ENCODE results near the gene FUT6. TPM values are rescaled to one million over a fixed set of nuclear protein-coding genes. Genes with fewer than 3 reads are reported as not detected.
"Not testable (repeated sequence)": the region's sequence is repeated elsewhere in the genome, so short reads cannot be mapped to it uniquely, and the experiment has no call there.

FUT6 gene
- total RNA-seq, 2 donors from 2014 or later = 3.6 to 12.2 TPM

DNA sequence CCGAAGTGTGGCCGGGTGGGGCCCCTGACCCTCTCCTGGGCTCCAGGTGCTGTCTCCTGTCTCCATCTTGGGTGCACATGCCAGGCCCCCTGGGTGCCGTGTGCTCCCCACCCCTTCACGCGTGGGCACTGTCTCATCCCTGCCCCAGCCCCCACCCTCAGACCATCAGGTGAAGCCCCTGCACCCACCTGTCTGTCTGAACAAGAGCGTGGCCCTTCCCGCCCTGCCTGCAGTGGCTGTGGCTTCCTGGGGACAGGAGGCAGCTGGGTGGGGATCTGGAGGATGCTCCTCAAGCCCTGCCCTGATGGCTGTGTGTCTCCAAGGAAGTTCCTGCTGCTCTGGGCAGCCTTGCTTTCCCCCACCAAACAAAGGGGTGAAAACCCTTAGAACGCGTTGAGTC is 57.2 kb downstream of the FUT6 start:
- H3K4me3 ChIP-seq = no peak overlapping the region
- no peaks in the 10 kb centered on the region for H3K9me3 ChIP-seq
- no peak overlapping the region for H3K27ac ChIP-seq
- H3K27me3 ChIP-seq = no peaks in the 10 kb centered on the region
- intact Hi-C loops (cut with DNase I) = no loop called here
- ATAC-seq (no peak), DNase-seq (no peak)
- H3K36me3 ChIP-seq (replicated peaks in 1 of 2; ENCODE audit: insufficient read depth in 1 of 2, low read depth in 2 of 2) = peaks cover 8 to 11% of the 10 kb centered on the region in 2 donors
- WGBS, 2 donors = 75% methylated on average over 9 of the region's 9 CpGs; no CpG with 5 or more reads in 1 of the 2 donors
- H3K4me1 ChIP-seq = no peaks in the 10 kb centered on the region
- TF ChIP-seq POLR2A (IDR thresholded peaks at IDR 0.05) = no peak
- TF ChIP-seq, protein P1, sequence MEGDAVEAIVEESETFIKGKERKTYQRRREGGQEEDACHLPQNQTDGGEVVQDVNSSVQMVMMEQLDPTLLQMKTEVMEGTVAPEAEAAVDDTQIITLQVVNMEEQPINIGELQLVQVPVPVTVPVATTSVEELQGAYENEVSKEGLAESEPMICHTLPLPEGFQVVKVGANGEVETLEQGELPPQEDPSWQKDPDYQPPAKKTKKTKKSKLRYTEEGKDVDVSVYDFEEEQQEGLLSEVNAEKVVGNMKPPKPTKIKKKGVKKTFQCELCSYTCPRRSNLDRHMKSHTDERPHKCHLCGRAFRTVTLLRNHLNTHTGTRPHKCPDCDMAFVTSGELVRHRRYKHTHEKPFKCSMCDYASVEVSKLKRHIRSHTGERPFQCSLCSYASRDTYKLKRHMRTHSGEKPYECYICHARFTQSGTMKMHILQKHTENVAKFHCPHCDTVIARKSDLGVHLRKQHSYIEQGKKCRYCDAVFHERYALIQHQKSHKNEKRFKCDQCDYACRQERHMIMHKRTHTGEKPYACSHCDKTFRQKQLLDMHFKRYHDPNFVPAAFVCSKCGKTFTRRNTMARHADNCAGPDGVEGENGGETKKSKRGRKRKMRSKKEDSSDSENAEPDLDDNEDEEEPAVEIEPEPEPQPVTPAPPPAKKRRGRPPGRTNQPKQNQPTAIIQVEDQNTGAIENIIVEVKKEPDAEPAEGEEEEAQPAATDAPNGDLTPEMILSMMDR (IDR thresholded peaks at IDR 0.05) = no peak

DNA sequence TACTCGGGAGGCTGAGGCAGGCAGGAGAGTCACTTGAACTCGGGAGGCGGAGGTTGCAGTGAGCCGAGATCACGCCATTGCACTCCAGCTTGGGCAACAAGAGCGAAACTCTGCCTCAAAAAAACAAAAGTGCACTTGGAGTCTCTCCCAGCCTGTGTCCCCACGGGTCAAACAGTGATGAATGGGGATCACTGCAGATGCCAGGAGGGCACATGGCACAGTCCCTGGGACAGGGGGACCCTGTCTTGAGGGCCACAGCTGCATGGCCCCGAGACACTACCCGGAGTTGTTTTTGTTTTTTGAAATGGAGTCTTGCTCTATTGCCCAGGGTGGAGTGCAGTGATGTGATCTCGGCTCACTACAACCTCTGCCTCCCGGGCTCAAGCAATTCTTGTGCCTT is 58.6 kb downstream of the FUT6 start:
- H3K27me3 ChIP-seq; H3K36me3 ChIP-seq (replicated peaks in 1 of 2; ENCODE audit: insufficient read depth in 1 of 2, low read depth in 2 of 2); H3K4me3 ChIP-seq; H3K27ac ChIP-seq; H3K9me3 ChIP-seq; DNase-seq; ATAC-seq; H3K4me1 ChIP-seq; intact Hi-C loops (cut with DNase I): not testable (repeated sequence)
- 80 to 93% methylated on average over 7 to 11 of the region's 11 CpGs for WGBS, 2 donors

Other genes starting within 250 kb of the FUT6 start
- 100 to 1,000 TPM in 1 of 2 donors, 10 to 100 TPM in 1; 38.7 to 104 TPM for gene SAFB2, start 216.9 kb downstream of the FUT6 start, total RNA-seq
- gene SAFB, start 216.6 kb downstream of the FUT6 start, total RNA-seq = 100 to 1,000 TPM in 1 of 2 donors, 10 to 100 TPM in 1; 49.8 to 244 TPM
- gene MICOS13, start 159.2 kb downstream of the FUT6 start, total RNA-seq = 10 to 100 TPM; 14.5 to 14.8 TPM
- 10 to 100 TPM; 11.9 to 21.8 TPM for gene HSD11B1L, start 158.7 kb downstream of the FUT6 start, total RNA-seq
- 100 to 1,000 TPM; 280 to 342 TPM for gene RPL36, start 149.4 kb downstream of the FUT6 start, total RNA-seq
- gene LONP1, start 119.6 kb downstream of the FUT6 start, total RNA-seq = 10 to 100 TPM; 31.9 to 95.6 TPM
- gene CATSPERD, start 119.1 kb downstream of the FUT6 start, total RNA-seq = not detected
- 1 to 10 TPM; 2.3 TPM for gene PRR22, start 55.0 kb downstream of the FUT6 start, total RNA-seq
- gene DUS3L, start 48.5 kb downstream of the FUT6 start, total RNA-seq = 10 to 100 TPM; 28.0 to 39.6 TPM
- gene NRTN, start 34.6 kb downstream of the FUT6 start, total RNA-seq = 10 to 100 TPM; 24.1 to 70.9 TPM
- gene FUT3, start 11.7 kb upstream of the FUT6 start, total RNA-seq = 1 to 10 TPM; 5.7 to 9.2 TPM
- not detected for gene FUT5, start 30.8 kb upstream of the FUT6 start, total RNA-seq
- gene NDUFA11, start 64.1 kb upstream of the FUT6 start, total RNA-seq = 10 to 100 TPM; 31.6 to 79.1 TPM
- 10 to 100 TPM; 12.5 to 15.3 TPM for gene VMAC, start 65.2 kb upstream of the FUT6 start, total RNA-seq
- gene CAPS, start 74.6 kb upstream of the FUT6 start, total RNA-seq = 10 to 100 TPM; 18.7 to 38.6 TPM
- gene RANBP3, start 138.4 kb upstream of the FUT6 start, total RNA-seq = 10 to 100 TPM; 62.0 to 90.0 TPM